Upper lobe of right lung (tissue), 1 donor: ENCODE measurements around the gene CPEB4. TPM values are rescaled to one million over a fixed set of nuclear protein-coding genes. Genes with fewer than 3 reads are reported as not detected.

Experiments used
- ATAC-seq: fragments of 200-7000 bp; cut with Tn5 transposase; one replicate; pipeline ENCODE4 v1.9.1; 2020; ENCODE audit warnings: mild to moderate bottlenecking, moderate library complexity
- DNase-seq: peaks from one replicate; pipeline ENCODE4 v3.0.0-alpha.2; 2020
- H3K27ac ChIP-seq: fragments of 200-600 bp; one replicate; pipeline ENCODE4 v1.8.0; 2022
- H3K27me3 ChIP-seq: fragments of 200-600 bp; one replicate; pipeline ENCODE4 v1.8.0; 2022; ENCODE audit warnings: mild to moderate bottlenecking
- H3K36me3 ChIP-seq: fragments of 200-600 bp; one replicate; pipeline ENCODE4 v1.8.0; 2022
- H3K4me1 ChIP-seq: fragments of 200-600 bp; one replicate; pipeline ENCODE4 v1.8.0; 2022
- H3K4me3 ChIP-seq: fragments of 200-600 bp; one replicate; pipeline ENCODE4 v1.8.0; 2022; ENCODE audit warnings: mild to moderate bottlenecking
- H3K9me3 ChIP-seq: fragments of 200-600 bp; one replicate; pipeline ENCODE4 v1.8.0; 2022
- intact Hi-C: fragments of 100-400 bp; cut with DNase I; formaldehyde crosslinking; loops from one replicate; pipeline ENCODE4 v1.11.0; 2022
- total RNA-seq: library from RNA; stranded (reverse); fragmentation: NEBNext Ultra II Directional; extraction: Animal tissue kit (Norgen Biotek cat#: 25700); gene quantifications from one replicate; pipeline ENCODE4 v1.2.1, GENCODE V29; 2021
- TF ChIP-seq, protein P1 (sequence below): fragments of 200-600 bp; IDR thresholded peaks from one replicate; pipeline ENCODE4 v1.8.0; 2022; ENCODE audit warnings: antibody characterized with exemption
- donor health status: DM: no; HTN: yes; CAD: no; lungs with severe emphysema.

Gene CPEB4
- total RNA-seq, 1 donor from 2014 or later: 62.4 TPM

- Histone ChIP-seq H3K4me1 (peaks cover 21% of the 10 kb centered on the region), H3K27ac (no peak overlapping the region), H3K36me3 (peaks cover 28% of the 10 kb centered on the region), H3K27me3 (no peaks in the 10 kb centered on the region), H3K9me3 (no peaks in the 10 kb centered on the region), H3K4me3 (no peak overlapping the region)
- no peak for DNase-seq
- TF ChIP-seq, protein P1, sequence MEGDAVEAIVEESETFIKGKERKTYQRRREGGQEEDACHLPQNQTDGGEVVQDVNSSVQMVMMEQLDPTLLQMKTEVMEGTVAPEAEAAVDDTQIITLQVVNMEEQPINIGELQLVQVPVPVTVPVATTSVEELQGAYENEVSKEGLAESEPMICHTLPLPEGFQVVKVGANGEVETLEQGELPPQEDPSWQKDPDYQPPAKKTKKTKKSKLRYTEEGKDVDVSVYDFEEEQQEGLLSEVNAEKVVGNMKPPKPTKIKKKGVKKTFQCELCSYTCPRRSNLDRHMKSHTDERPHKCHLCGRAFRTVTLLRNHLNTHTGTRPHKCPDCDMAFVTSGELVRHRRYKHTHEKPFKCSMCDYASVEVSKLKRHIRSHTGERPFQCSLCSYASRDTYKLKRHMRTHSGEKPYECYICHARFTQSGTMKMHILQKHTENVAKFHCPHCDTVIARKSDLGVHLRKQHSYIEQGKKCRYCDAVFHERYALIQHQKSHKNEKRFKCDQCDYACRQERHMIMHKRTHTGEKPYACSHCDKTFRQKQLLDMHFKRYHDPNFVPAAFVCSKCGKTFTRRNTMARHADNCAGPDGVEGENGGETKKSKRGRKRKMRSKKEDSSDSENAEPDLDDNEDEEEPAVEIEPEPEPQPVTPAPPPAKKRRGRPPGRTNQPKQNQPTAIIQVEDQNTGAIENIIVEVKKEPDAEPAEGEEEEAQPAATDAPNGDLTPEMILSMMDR: no peak
- no peak for ATAC-seq
- intact Hi-C loops: no loop called here
Observed at GRCh38 chr5:173915310-173916014, 27.3 kb downstream of the CPEB4 start.

DNA sequence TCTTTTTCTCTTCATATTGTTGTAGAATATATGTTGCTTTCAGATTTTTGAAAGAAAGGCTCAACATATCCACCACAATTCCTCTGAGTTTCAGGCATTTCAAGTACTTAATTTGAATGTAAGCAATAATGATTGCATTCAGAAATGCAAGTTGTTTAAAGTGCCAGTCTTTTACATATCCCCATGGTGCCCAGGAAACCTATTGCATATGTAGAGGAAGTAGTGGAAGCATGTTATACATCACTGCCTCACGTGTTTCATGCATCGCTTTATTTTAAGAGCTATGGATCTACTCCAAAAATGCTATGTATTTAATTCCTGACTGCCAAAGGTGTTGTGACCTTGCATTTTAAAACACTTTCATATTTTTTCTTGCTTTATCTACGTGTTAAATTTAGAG, 28.1 kb downstream of the CPEB4 start:
- Histone ChIP-seq H3K27ac (no peak overlapping the region), H3K36me3 (peaks cover 20% of the 10 kb centered on the region), H3K9me3 (no peaks in the 10 kb centered on the region), H3K27me3 (no peaks in the 10 kb centered on the region), H3K4me1 (peaks cover 29% of the 10 kb centered on the region), H3K4me3 (no peak overlapping the region)
- DNase-seq: no peak
- no peak for ATAC-seq
- TF ChIP-seq, protein P1: no peak
- intact Hi-C loops: no loop called here

DNA sequence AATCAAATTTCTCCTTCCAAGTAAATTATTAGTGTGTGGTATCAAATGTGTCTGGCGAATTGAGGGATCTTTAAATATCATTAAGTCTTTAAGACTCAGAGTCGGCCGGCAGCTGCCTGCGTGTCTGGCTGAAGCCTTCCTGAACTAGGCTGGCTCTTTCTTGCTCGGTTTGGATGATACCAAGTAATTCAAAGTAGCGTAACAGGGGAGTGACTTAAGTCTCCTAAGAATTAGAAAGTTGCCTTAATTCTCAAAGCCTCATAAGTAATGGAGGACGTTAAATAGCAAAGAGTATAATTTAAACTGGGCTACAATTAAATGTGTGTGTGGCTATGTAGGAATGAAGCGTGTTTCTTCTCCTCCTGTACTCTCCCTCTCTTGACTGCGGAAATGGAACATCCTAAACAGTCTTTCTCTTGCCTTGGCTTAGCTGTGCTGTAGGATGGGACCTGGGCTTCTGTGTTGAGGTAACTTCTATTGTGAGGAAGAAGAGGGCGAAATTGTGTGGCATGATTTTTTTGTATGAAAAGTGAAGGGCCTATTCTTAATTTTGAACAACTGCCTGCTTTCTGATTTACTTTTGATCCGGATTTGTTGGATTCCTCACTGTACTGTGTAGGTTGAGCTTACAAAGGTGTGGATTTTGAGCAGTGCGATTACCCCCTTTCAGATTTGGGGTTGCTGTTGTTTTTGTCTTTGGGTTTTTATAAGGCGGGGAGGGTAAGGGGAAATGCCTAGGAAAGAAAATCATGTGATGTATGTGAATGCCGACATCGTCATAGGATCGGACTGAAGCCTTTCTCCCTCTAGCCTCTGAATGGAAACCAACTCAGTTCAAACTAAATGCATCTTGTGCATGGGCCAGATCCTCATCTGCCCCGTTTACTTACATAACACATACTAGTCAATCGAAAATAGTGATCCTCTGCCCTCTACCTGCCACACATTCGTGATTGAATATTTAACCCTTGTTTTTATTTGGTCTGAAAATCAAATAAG, 29.9 kb downstream of the CPEB4 start:
- TF ChIP-seq, protein P1: no peak
- intact Hi-C loops: no loop called here
- Histone ChIP-seq H3K9me3 (no peaks in the 10 kb centered on the region), H3K36me3 (peaks cover 2% of the 10 kb centered on the region), H3K27me3 (no peaks in the 10 kb centered on the region), H3K4me3 (peak overlapping the region; percentile 46), H3K27ac (peak overlapping the region; percentile 75), H3K4me1 (peaks cover 47% of the 10 kb centered on the region)
- DNase-seq: peak; percentile 70
- peak; percentile 90 for ATAC-seq

- H3K4me3 ChIP-seq: no peak overlapping the region
- peak overlapping the region; percentile 75 for H3K27ac ChIP-seq
- no peaks in the 10 kb centered on the region for H3K36me3 ChIP-seq
- H3K4me1 ChIP-seq: peaks cover 54% of the 10 kb centered on the region
- no peaks in the 10 kb centered on the region for H3K9me3 ChIP-seq
- no peak for ATAC-seq
- DNase-seq: no peak
- intact Hi-C loops: no loop called here
- H3K27me3 ChIP-seq: no peaks in the 10 kb centered on the region
- TF ChIP-seq, protein P1: no peak
Observed at GRCh38 chr5:173919443-173919842, 31.3 kb downstream of the CPEB4 start.

- DNase-seq (no peak), ATAC-seq (peak; percentile 28)
- no peaks in the 10 kb centered on the region for H3K27me3 ChIP-seq
- intact Hi-C loops: no loop called here
- H3K27ac ChIP-seq: no peak overlapping the region
- no peak overlapping the region for H3K4me3 ChIP-seq
- no peaks in the 10 kb centered on the region for H3K9me3 ChIP-seq
- no peaks in the 10 kb centered on the region for H3K36me3 ChIP-seq
- H3K4me1 ChIP-seq: peaks cover 58% of the 10 kb centered on the region
- TF ChIP-seq, protein P1: no peak
Observed at GRCh38 chr5:173920024-173920753, 32.0 kb downstream of the CPEB4 start.
